HepG2 (cell line): ENCODE results near the gene SIRT5. TPM values are rescaled to one million over a fixed set of nuclear protein-coding genes. Genes with fewer than 3 reads are reported as not detected.

Experiments
- ATAC-seq: fragments of 200-7000 bp; cut with Tn5 transposase; 3 replicates; pipeline ENCODE4 v1.9.1; 2020; ENCODE audit warnings: mild to moderate bottlenecking, moderate library complexity
- BruUV-seq: library from RNA; stranded (reverse); fragments of 400-500 nt; replicated peaks from 2 replicates; lab custom pipeline; 2021; lab: Mats Ljungman, UMichigan
- CTCF ChIA-PET: fragments of 300-600 bp; formaldehyde crosslinking; extraction: SDS; loops from one replicate; lab custom pipeline; 2021; ENCODE audit warnings: low total read pairs, inconsistent platforms, low intra/inter-chr PET ratio; lab: Yijun Ruan, JAX
- POLR2A ChIA-PET: fragments of 350-600 bp; sonication (Branson Sonifier 250); formaldehyde crosslinking; loops from one replicate; lab custom pipeline; 2020; ENCODE audit warnings: antibody characterized with exemption, inconsistent platforms; lab: Yijun Ruan, JAX
- DNase-seq: peaks from one replicate; pipeline ENCODE4 v3.0.0-alpha.2; 2015; ENCODE audit warnings: low spot score
- FAIRE-seq: peaks from 3 replicates; lab custom pipeline; 2011; peaks lifted over from hg19 to GRCh38; lab: Jason Lieb, UNC
- H2AFZ ChIP-seq: one replicate; pipeline ENCODE4 v1.6.1; 2011; ENCODE audit warnings: low read length, inconsistent platforms
- H3K27ac ChIP-seq: fragments of 300-600 bp; 3 replicates; pipeline ENCODE4 v1.8.0; 2011; ENCODE audit warnings: mixed run types, mild to moderate bottlenecking, mixed read lengths, low read length, inconsistent platforms; ENCODE audit not compliant: insufficient read depth; ENCODE audit errors: extremely low read length
- H3K27me3 ChIP-seq, 2 experiments: fragments of 200-600 bp in 1 of 2; 2 replicates in 1 of 2; 3 replicates in 1 of 2; pipeline versions ENCODE4 v1.6.0 to v1.8.0; 2011; ENCODE audit warnings: low read length in 2 of 2, mild to moderate bottlenecking in 2 of 2, moderate library complexity in 2 of 2, inconsistent platforms in 1 of 2; ENCODE audit not compliant: insufficient read depth in 2 of 2, control insufficient read depth in 1 of 2
- H3K36me3 ChIP-seq, 2 experiments: fragments of 200-600 bp in 1 of 2; replicated peaks in 1 of 2; 2 replicates in 1 of 2; 3 replicates in 1 of 2; pipeline versions ENCODE4 v1.5.1 to v1.8.0; 2011; ENCODE audit warnings: low read length in 2 of 2, inconsistent platforms in 1 of 2; ENCODE audit not compliant: insufficient read depth in 2 of 2, control insufficient read depth in 1 of 2
- H3K4me1 ChIP-seq: 2 replicates; pipeline ENCODE4 v1.5.1; 2012; ENCODE audit warnings: low read length, inconsistent platforms; ENCODE audit not compliant: insufficient read depth
- H3K4me2 ChIP-seq: 2 replicates; pipeline ENCODE4 v1.6.0; 2011; ENCODE audit warnings: low read depth, low read length, inconsistent platforms
- H3K4me3 ChIP-seq, 3 experiments: fragments of 200-600 bp in 1 of 3; sonication (generic), shearing (Covaris generic) in 1 of 3; replicated peaks in 1 of 3; 2 replicates each; pipeline ENCODE4 v1.5.1; 2011 to 2016; ENCODE audit warnings: low read length in 3 of 3, inconsistent platforms in 2 of 3, low read depth in 2 of 3, mild to moderate bottlenecking in 2 of 3, control low read depth in 1 of 3, mixed read lengths in 1 of 3; ENCODE audit not compliant: insufficient read depth in 1 of 3
- H3K79me2 ChIP-seq: one replicate; pipeline ENCODE4 v1.6.1; 2011; ENCODE audit warnings: low read length, inconsistent platforms; ENCODE audit not compliant: insufficient read depth
- H3K9ac ChIP-seq: 2 replicates; pipeline ENCODE4 v1.6.0; 2011; ENCODE audit warnings: mild to moderate bottlenecking, low read depth, low read length, inconsistent platforms; ENCODE audit not compliant: insufficient read depth
- H3K9me3 ChIP-seq: 2 replicates; pipeline ENCODE4 v1.5.1; 2012; ENCODE audit warnings: mild to moderate bottlenecking, low read length
- H4K20me1 ChIP-seq: 2 replicates; pipeline ENCODE4 v1.6.0; 2011; ENCODE audit warnings: inconsistent platforms, mild to moderate bottlenecking, low read length, moderate library complexity; ENCODE audit not compliant: insufficient read depth
- ELF4 ChIP-seq: sonication (generic); formaldehyde crosslinking; IDR thresholded peaks from 2 replicates; pipeline ENCODE4 v1.5.0; 2020; ENCODE audit warnings: missing genetic modification reagents, mild to moderate bottlenecking, moderate library complexity, borderline replicate concordance
- KDM4B ChIP-seq: sonication (generic); formaldehyde crosslinking; IDR thresholded peaks from 2 replicates; pipeline ENCODE4 v1.4.0; 2020; ENCODE audit warnings: missing genetic modification reagents
- MAX ChIP-seq: IDR thresholded peaks from 2 replicates; pipeline ENCODE4 v1.6.1; 2012; ENCODE audit warnings: inconsistent platforms
- MXI1 ChIP-seq: IDR thresholded peaks from 3 replicates; pipeline ENCODE4 v1.6.1; 2012; ENCODE audit warnings: low read depth, low read length, inconsistent platforms, borderline replicate concordance
- RBM22 ChIP-seq: fragments of 200-400 bp; formaldehyde crosslinking; optimal IDR thresholded peaks from 2 replicates; pipeline ENCODE3; 2017; ENCODE audit warnings: mild to moderate bottlenecking, low read length, moderate library complexity
- SNAI1 ChIP-seq: sonication (generic); formaldehyde crosslinking; IDR thresholded peaks from 2 replicates; pipeline ENCODE4 v1.5.0; 2020; ENCODE audit warnings: mild to moderate bottlenecking, missing genetic modification reagents, borderline replicate concordance
- TAF15 ChIP-seq: fragments of 200-400 bp; formaldehyde crosslinking; IDR thresholded peaks from one replicate; pipeline ENCODE4 v1.6.1; 2018; ENCODE audit warnings: mild to moderate bottlenecking, low read depth, low read length; ENCODE audit not compliant: poor library complexity, severe bottlenecking
- ZNF251 ChIP-seq: sonication (generic); formaldehyde crosslinking; IDR thresholded peaks from 2 replicates; pipeline ENCODE4 v1.9.0; 2021; ENCODE audit warnings: mild to moderate bottlenecking, missing genetic modification reagents
- ZNF260 ChIP-seq: sonication (generic); formaldehyde crosslinking; IDR thresholded peaks from 2 replicates; pipeline ENCODE4 v1.4.0; 2020; ENCODE audit warnings: missing genetic modification reagents, low read depth, mild to moderate bottlenecking, borderline replicate concordance
- WGBS: methylation state at CpG from one replicate; pipeline ENCODE4 v1.1.6; 2017; ENCODE audit warnings: low lambda C conversion rate; 5-methylcytosine and 5-hydroxymethylcytosine counted together
- in situ Hi-C: cut with HindIII; loops from 2 replicates; pipeline ENCODE4 v1.10.0; 2017; ENCODE audit warnings: low pct_unique_long_range_greater_than_20kb; ENCODE audit not compliant: extremely low pct_ligation_motif_present
- intact Hi-C: fragments of 100-400 bp; cut with micrococcal nuclease; formaldehyde crosslinking; loops from one replicate; pipeline ENCODE4 v1.10.0; 2022; ENCODE audit not compliant: unreplicated experiment
- polyA plus RNA-seq, 8 experiments: library from polyadenylated mRNA; depleted of rRNA in 3 of 8; stranded (reverse) in 7 of 8; unstranded in 1 of 8; fragments of >200 nt; fragmentation: Illumina TruSeq in 4 of 8; extraction: Trizol in 4 of 8; gene quantifications; 2 replicates each; pipeline versions ENCODE4 v1.2.1 to v1.2.3, GENCODE V29; 2011 to 2016; ENCODE audit warnings: low read depth in 4 of 8, missing spikeins in 1 of 8, mixed read lengths in 1 of 8; ENCODE audit not compliant: insufficient read depth in 1 of 8
- total RNA-seq, 5 experiments: library from RNA; depleted of rRNA; stranded (reverse); fragments of >200 nt; fragmentation: Illumina TruSeq; extraction: Trizol; gene quantifications; 2 replicates each; pipeline ENCODE4 v1.2.3, GENCODE V29; 2016; ENCODE audit warnings: low read depth in 1 of 5

Gene SIRT5
- total and polyA plus RNA-seq, 2 of the 13 experiments (the other 11 are each of a cell fraction or from before 2014, with no cell fraction given): 14.1 to 16.6 TPM

- no peaks in the 10 kb centered on the region for H4K20me1 ChIP-seq
- H3K36me3 ChIP-seq: no peaks in the 10 kb centered on the region
- H3K79me2 ChIP-seq: peaks cover 5% of the 10 kb centered on the region
- CTCF ChIA-PET: no interaction called here
- no peak for TF ChIP-seq MXI1
- no peak for TF ChIP-seq KDM4B (CRISPR knock-in tag)
- no peak for TF ChIP-seq ELF4 (CRISPR knock-in tag)
- TF ChIP-seq SNAI1 (CRISPR knock-in tag): no peak
- TF ChIP-seq ZNF251 (CRISPR knock-in tag): no peak
- TF ChIP-seq TAF15: no peak
- no peak for TF ChIP-seq ZNF260 (CRISPR knock-in tag)
- TF ChIP-seq, all 625 proteins: peak for 0
- Histone ChIP-seq H3K27ac (no peak overlapping the region), H3K4me1 (peaks cover 47% of the 10 kb centered on the region), H3K27me3 (no peaks in the 10 kb centered on the region), H3K4me3 (no peak overlapping the region), H2AFZ (no peak overlapping the region), H3K9ac (no peak overlapping the region), H3K4me2 (no peak overlapping the region), H3K9me3 (no peaks in the 10 kb centered on the region)
- 42% methylated on average over 5 of the region's 5 CpGs for WGBS
- no TSS peak for BruUV-seq
- no peak for DNase-seq
- no peak for FAIRE-seq
- POLR2A ChIA-PET: no interaction called here
- ATAC-seq: no peak
- intact Hi-C loops: no loop called here
- in situ Hi-C loops: no loop called here
Observed at GRCh38 chr6:13568970-13569369, 5.4 kb upstream of the SIRT5 start.

GRCh38 chr6:13572240-13572639, 2.2 kb upstream of the SIRT5 start:
- Histone ChIP-seq H3K4me2 (no peak overlapping the region), H3K9me3 (no peaks in the 10 kb centered on the region), H3K27me3 (no peaks in the 10 kb centered on the region), H3K4me1 (peaks cover 51% of the 10 kb centered on the region), H3K27ac (no peak overlapping the region), H3K4me3 (no peak overlapping the region), H3K79me2 (peaks cover 21% of the 10 kb centered on the region), H2AFZ (no peak overlapping the region), H3K36me3 (no peaks in the 10 kb centered on the region), H3K9ac (no peak overlapping the region), H4K20me1 (no peaks in the 10 kb centered on the region)
- ChIA-PET CTCF (no interaction called here), POLR2A (interaction anchor here (3.3 to 4.7 kb wide), 3 partner anchors 9 to 42 kb away, joined by 62 to 119 read pairs (median 116); partner anchors contain the start of gene NOL7)
- no peak for FAIRE-seq
- TF ChIP-seq MAX (no peak), RBM22 (peak; percentile 52)
- BruUV-seq: no TSS peak
- intact Hi-C loops: loop anchor here (5.0 kb wide), 1 partner anchor 240 kb away; the partner anchor contains the start of gene MCUR1
- in situ Hi-C loops: no loop called here
- DNase-seq: no peak
- WGBS: 82% methylated on average over 7 of the region's 7 CpGs
- no peak for ATAC-seq
